ENCODE results near the gene CDK7. TPM values are rescaled to one million over a fixed set of nuclear protein-coding genes. Genes with fewer than 3 reads are reported as not detected.

The CDK7 gene
- total RNA-seq, 1 donor from 2014 or later, result 16.7 TPM

GRCh38 chr5:69281114-69281513 lies 46.4 kb downstream of the CDK7 start:
- intact Hi-C loops (cut with DNase I), result loop anchor here (10.0 kb wide), 1 partner anchor 54 kb away; the partner anchor contains the start of gene CCDC125
- no peak for ATAC-seq
- DNase-seq (ENCODE audit: low spot score), result no peak

GRCh38 chr5:69284203-69284602 lies 49.5 kb downstream of the CDK7 start:
- intact Hi-C loops (cut with DNase I), result loop anchor here (10.0 kb wide), 1 partner anchor 51 kb away; the partner anchor contains the start of gene CCDC125
- no peak for DNase-seq (ENCODE audit: low spot score)
- ATAC-seq, result no peak

GRCh38 chr5:69285448-69286116 lies 50.9 kb downstream of the CDK7 start:
- intact Hi-C loops (cut with DNase I), result loop anchor here (10.0 kb wide), 1 partner anchor 49 kb away; the partner anchor contains the start of gene CCDC125
- no peak for DNase-seq (ENCODE audit: low spot score)
- ATAC-seq, result no peak

GRCh38 chr5:69288069-69288468 lies 53.4 kb downstream of the CDK7 start:
- intact Hi-C loops (cut with DNase I), result loop anchor here (10.0 kb wide), 1 partner anchor 47 kb away; the partner anchor contains the start of gene CCDC125
- no peak for ATAC-seq
- no peak for DNase-seq (ENCODE audit: low spot score)

- intact Hi-C loops (cut with DNase I), result loop anchor here (10.0 kb wide), 1 partner anchor 46 kb away; the partner anchor contains the start of gene CCDC125
- no peak for ATAC-seq
- DNase-seq (ENCODE audit: low spot score), result no peak
Measured at GRCh38 chr5:69288688-69289087, 54.0 kb downstream of the CDK7 start.

- intact Hi-C loops (cut with DNase I), result no loop called here
- no peak for DNase-seq (ENCODE audit: low spot score)
- no peak for ATAC-seq
Measured at GRCh38 chr5:69292306-69292705, 57.6 kb downstream of the CDK7 start.

- ATAC-seq, result no peak
- DNase-seq (ENCODE audit: low spot score), result no peak
- intact Hi-C loops (cut with DNase I), result no loop called here
Measured at GRCh38 chr5:69293882-69294281, 59.2 kb downstream of the CDK7 start.

GRCh38 chr5:69295088-69295754 lies 60.5 kb downstream of the CDK7 start:
- no peak for DNase-seq (ENCODE audit: low spot score)
- ATAC-seq, result no peak
- intact Hi-C loops (cut with DNase I), result no loop called here

GRCh38 chr5:69299625-69300024 lies 64.9 kb downstream of the CDK7 start:
- DNase-seq (ENCODE audit: low spot score) (no peak), ATAC-seq (no peak)
- intact Hi-C loops (cut with DNase I), result no loop called here

- intact Hi-C loops (cut with DNase I), result no loop called here
- no peak for DNase-seq (ENCODE audit: low spot score)
- ATAC-seq, result no peak
Measured at GRCh38 chr5:69300537-69301203, 66.0 kb downstream of the CDK7 start.

GRCh38 chr5:69305512-69305911 lies 70.8 kb downstream of the CDK7 start:
- intact Hi-C loops (cut with DNase I), result no loop called here
- DNase-seq (ENCODE audit: low spot score) (no peak), ATAC-seq (no peak)

GRCh38 chr5:69308046-69308553 lies 73.4 kb downstream of the CDK7 start:
- ATAC-seq (no peak), DNase-seq (ENCODE audit: low spot score) (no peak)
- intact Hi-C loops (cut with DNase I), result no loop called here

GRCh38 chr5:69309380-69309779 lies 74.7 kb downstream of the CDK7 start:
- intact Hi-C loops (cut with DNase I), result no loop called here
- ATAC-seq (no peak), DNase-seq (ENCODE audit: low spot score) (no peak)

GRCh38 chr5:69312459-69313160 lies 77.9 kb downstream of the CDK7 start:
- no peak for ATAC-seq
- intact Hi-C loops (cut with DNase I), result no loop called here
- no peak for DNase-seq (ENCODE audit: low spot score)

- intact Hi-C loops (cut with DNase I), result no loop called here
- DNase-seq (ENCODE audit: low spot score) (no peak), ATAC-seq (no peak)
Measured at GRCh38 chr5:69313428-69313827, 78.7 kb downstream of the CDK7 start.

GRCh38 chr5:69315972-69316371 lies 81.3 kb downstream of the CDK7 start:
- intact Hi-C loops (cut with DNase I), result no loop called here
- DNase-seq (ENCODE audit: low spot score) (no peak), ATAC-seq (no peak)

GRCh38 chr5:69317391-69317790 lies 82.7 kb downstream of the CDK7 start:
- ATAC-seq (no peak), DNase-seq (ENCODE audit: low spot score) (no peak)
- intact Hi-C loops (cut with DNase I), result no loop called here

GRCh38 chr5:69326365-69326764 lies 91.7 kb downstream of the CDK7 start:
- no peak for ATAC-seq
- DNase-seq (ENCODE audit: low spot score), result no peak
- intact Hi-C loops (cut with DNase I), result no loop called here
